Activated CD8-positive, alpha-beta T cell treated with anti-CD3 and anti-CD28 coated beads for 36 hours (primary cell): ENCODE data around the gene AGPAT3. TPM values are rescaled to one million over a fixed set of nuclear protein-coding genes. Genes with fewer than 3 reads are reported as not detected.
A peak's percentile ranks its signal among the peaks of the same experiment; 100 is the strongest.

Experiments used
- ATAC-seq: fragments of 200-7000 bp; cut with Tn5 transposase; one replicate; pipeline ENCODE4 v1.10.0; 2021; ENCODE audit warnings: mild to moderate bottlenecking, moderate library complexity
- CTCF ChIA-PET: fragments of 350-600 bp; sonication (Branson Sonifier 250); formaldehyde crosslinking; loops from one replicate; lab custom pipeline; 2021; ENCODE audit warnings: antibody characterized with exemption; lab: Charles Lee
- POLR2A ChIA-PET: fragments of 350-600 bp; sonication (Branson Sonifier 250); formaldehyde crosslinking; loops from one replicate; lab custom pipeline; 2021; ENCODE audit warnings: antibody characterized with exemption; lab: Charles Lee
- DNase-seq: peaks from one replicate; pipeline ENCODE4 v3.0.0-alpha.2; 2020
- H3K27ac Mint-ChIP-seq: one replicate; pipeline ENCODE4 v1.8.0; 2021; ENCODE audit warnings: mild to moderate bottlenecking, mixed read lengths
- H3K27me3 Mint-ChIP-seq: one replicate; pipeline ENCODE4 v1.8.0; 2021; ENCODE audit warnings: mixed read lengths
- H3K36me3 Mint-ChIP-seq: one replicate; pipeline ENCODE4 v1.8.0; 2021; ENCODE audit warnings: low read depth, mixed read lengths
- H3K4me1 Mint-ChIP-seq: one replicate; pipeline ENCODE4 v1.8.0; 2021; ENCODE audit warnings: low read depth, mixed read lengths
- H3K4me3 Mint-ChIP-seq: one replicate; pipeline ENCODE4 v1.8.0; 2021; ENCODE audit warnings: mild to moderate bottlenecking, moderate library complexity, mixed read lengths
- H3K9me3 Mint-ChIP-seq: one replicate; pipeline ENCODE4 v1.8.0; 2021; ENCODE audit warnings: mixed read lengths
- intact Hi-C: fragments of 100-400 bp; cut with micrococcal nuclease; formaldehyde crosslinking; loops from one replicate; pipeline ENCODE4 v1.10.0; 2022
- total RNA-seq, 2 experiments: library from RNA; stranded (reverse); gene quantifications; one replicate each; pipeline ENCODE4 v1.2.3, GENCODE V29; 2021
- TF ChIP-seq, protein P1 (sequence below): fragments of 200-600 bp; IDR thresholded peaks from one replicate; pipeline ENCODE4 v1.8.0; 2022; ENCODE audit warnings: antibody characterized with exemption, mild to moderate bottlenecking

Gene AGPAT3
- total RNA-seq, 2 experiments from 2014 or later: 59.3 to 62.2 TPM

DNA sequence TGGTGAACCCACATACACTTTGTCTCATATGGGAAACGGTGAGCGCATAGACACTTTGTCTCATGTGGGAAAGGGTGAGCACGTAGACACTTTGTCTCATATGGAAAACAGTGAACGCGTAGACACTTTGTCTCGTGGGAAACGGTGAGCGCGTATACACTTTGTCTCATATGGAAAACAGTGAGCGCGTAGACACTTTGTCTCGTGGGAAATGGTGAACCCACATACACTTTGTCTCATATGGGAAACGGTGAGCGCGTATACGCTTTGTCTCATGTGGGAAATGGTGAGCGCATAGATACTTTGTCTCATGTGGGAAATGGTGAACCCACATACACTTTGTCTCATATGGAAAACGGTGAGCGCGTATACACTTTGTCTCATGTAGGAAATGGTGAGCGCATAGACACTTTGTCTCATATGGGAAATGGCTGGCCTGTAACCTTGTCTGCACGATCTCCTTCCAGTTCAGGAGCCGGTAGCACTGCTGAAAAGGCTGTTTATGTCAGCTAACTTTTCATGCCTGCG, 96.4 kb downstream of the AGPAT3 start:
- intact Hi-C loops: no loop called here
- Mint-ChIP-seq H3K36me3 (peaks cover 25% of the 10 kb centered on the region), H3K27me3 (no peaks in the 10 kb centered on the region), H3K27ac (peak overlapping the region; percentile 65), H3K4me3 (no peak overlapping the region), H3K4me1 (peaks cover 21% of the 10 kb centered on the region), H3K9me3 (no peaks in the 10 kb centered on the region)
- ChIA-PET POLR2A (interaction anchor here (1.2 kb wide), 1 partner anchor 156 kb away, joined by 3 read pairs; no protein-coding TSS in a partner anchor), CTCF (no interaction called here)
- TF ChIP-seq, protein P1, sequence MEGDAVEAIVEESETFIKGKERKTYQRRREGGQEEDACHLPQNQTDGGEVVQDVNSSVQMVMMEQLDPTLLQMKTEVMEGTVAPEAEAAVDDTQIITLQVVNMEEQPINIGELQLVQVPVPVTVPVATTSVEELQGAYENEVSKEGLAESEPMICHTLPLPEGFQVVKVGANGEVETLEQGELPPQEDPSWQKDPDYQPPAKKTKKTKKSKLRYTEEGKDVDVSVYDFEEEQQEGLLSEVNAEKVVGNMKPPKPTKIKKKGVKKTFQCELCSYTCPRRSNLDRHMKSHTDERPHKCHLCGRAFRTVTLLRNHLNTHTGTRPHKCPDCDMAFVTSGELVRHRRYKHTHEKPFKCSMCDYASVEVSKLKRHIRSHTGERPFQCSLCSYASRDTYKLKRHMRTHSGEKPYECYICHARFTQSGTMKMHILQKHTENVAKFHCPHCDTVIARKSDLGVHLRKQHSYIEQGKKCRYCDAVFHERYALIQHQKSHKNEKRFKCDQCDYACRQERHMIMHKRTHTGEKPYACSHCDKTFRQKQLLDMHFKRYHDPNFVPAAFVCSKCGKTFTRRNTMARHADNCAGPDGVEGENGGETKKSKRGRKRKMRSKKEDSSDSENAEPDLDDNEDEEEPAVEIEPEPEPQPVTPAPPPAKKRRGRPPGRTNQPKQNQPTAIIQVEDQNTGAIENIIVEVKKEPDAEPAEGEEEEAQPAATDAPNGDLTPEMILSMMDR: no peak
- ATAC-seq: peak; percentile 60
- peak; percentile 56 for DNase-seq

DNA sequence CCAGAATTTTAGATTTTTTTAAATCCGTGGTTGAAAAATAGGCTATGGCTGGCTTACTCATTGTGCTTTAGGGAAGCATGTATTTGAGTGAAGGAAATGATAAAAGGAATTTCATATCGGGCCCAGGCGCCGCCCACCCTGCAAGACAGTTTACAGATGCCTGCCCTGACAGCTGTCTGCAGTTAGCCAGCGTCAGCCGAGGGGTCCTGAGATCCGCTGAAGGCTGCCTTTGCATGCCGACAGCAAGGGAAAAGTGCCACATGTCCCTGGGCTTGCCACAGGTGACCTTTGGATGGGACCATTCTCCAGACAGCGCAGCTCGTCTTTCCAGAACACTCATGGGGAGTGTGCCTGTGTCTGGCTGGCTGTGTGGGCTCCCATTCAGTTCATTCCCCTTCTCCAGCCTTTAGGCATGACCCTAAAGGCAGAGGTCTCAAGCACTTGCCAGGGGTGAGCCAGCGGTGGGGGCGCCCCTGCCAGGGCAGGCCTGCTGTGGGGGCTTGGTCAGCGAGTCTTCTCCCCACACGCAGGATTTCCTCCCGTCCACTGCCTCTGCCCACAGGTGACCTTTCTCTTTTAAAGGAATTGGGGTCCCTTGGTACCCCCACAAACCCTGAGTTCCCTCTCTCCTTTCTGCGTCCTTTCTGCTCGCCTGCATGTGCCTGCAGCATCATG, 101.0 kb downstream of the AGPAT3 start:
- Mint-ChIP-seq H3K4me3 (no peak overlapping the region), H3K36me3 (peaks cover 15% of the 10 kb centered on the region), H3K4me1 (peaks cover 7% of the 10 kb centered on the region), H3K9me3 (no peaks in the 10 kb centered on the region), H3K27ac (no peak overlapping the region), H3K27me3 (no peaks in the 10 kb centered on the region)
- POLR2A ChIA-PET: interaction anchor here (0.8 kb wide), 1 partner anchor 194 kb away, joined by 3 read pairs; no protein-coding TSS in a partner anchor
- TF ChIP-seq, protein P1: no peak
- ATAC-seq (no peak), DNase-seq (no peak)
- intact Hi-C loops: no loop called here
- CTCF ChIA-PET: no interaction called here

DNA sequence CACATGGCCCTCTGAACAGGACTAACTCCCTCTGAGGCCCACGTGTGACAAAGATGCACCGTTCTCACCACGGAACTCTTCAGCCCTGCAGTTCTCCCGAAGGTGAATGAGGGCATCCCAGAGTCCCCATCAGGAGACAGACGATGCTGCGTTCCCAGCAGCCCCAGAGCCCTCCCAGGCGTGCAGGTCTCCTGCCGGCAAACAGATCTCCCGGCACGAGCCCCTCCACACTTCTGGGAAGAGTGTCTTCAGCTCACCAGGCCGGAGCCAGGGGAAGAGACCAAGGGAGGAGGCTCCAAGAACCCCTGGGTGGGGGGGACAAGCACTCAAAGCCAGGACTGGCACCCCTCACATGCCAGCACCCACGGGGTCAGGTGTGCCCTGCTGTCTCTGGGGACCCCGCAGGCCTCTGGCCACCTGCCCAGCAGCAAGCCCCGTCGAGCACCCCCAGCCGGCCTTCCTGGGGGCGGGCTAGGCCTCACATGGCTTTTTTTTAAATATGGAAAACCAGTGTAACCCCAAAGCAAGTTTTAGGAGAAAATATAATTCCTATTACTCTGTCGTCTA, 102.0 kb downstream of the AGPAT3 start:
- Mint-ChIP-seq H3K27ac (no peak overlapping the region), H3K36me3 (peaks cover 10% of the 10 kb centered on the region), H3K4me3 (no peak overlapping the region), H3K4me1 (no peaks in the 10 kb centered on the region), H3K9me3 (no peaks in the 10 kb centered on the region), H3K27me3 (no peaks in the 10 kb centered on the region)
- CTCF ChIA-PET: no interaction called here
- TF ChIP-seq, protein P1: no peak
- intact Hi-C loops: no loop called here
- DNase-seq: no peak
- POLR2A ChIA-PET: interaction anchor here (0.8 kb wide), 1 partner anchor 195 kb away, joined by 3 read pairs; no protein-coding TSS in a partner anchor
- no peak for ATAC-seq

DNA sequence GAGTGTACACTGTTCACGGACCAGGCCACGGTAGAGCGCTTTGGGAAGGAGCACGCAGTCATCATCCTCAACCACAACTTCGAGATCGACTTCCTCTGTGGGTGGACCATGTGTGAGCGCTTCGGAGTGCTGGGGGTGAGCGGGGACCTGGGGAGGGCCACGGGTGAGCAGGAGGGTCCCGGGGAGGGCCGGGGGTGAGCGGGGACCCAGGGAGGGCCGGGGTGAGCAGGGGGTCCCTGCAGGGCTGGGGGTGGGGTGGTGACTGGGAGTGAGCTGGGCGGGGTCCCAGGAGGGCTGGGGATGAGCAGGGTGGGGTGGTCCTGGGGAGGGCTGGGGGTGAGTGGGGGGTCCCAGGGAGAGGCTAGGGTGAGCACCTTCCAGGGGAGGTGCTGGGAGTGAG, 103.0 kb downstream of the AGPAT3 start:
- Mint-ChIP-seq H3K4me3 (no peak overlapping the region), H3K9me3 (no peaks in the 10 kb centered on the region), H3K4me1 (no peaks in the 10 kb centered on the region), H3K27ac (no peak overlapping the region), H3K27me3 (no peaks in the 10 kb centered on the region), H3K36me3 (peaks cover 5% of the 10 kb centered on the region)
- intact Hi-C loops: no loop called here
- ATAC-seq (no peak), DNase-seq (no peak)
- POLR2A ChIA-PET: no interaction called here
- CTCF ChIA-PET: no interaction called here
- TF ChIP-seq, protein P1: no peak
